GM18867 (cell line): ENCODE results near the gene CLEC2A.
"Not testable (repeated sequence)": the region's sequence is repeated elsewhere in the genome, so short reads cannot be mapped to it uniquely, and the experiment has no call there.

Source experiments
- ATAC-seq: cut with Tn5 transposase; IDR thresholded peaks from one replicate; pipeline ENCODE4 v1.9.1; 2021; ENCODE audit warnings: mild to moderate bottlenecking, moderate library complexity; ENCODE audit not compliant: unreplicated experiment

Gene CLEC2A, protein sequence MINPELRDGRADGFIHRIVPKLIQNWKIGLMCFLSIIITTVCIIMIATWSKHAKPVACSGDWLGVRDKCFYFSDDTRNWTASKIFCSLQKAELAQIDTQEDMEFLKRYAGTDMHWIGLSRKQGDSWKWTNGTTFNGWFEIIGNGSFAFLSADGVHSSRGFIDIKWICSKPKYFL

GRCh38 chr12:9932270-9932669, at the start of gene CLEC2A:
TSS of gene CLEC2A (minus strand) at chr12:9932370. CDS start at chr12:9932329, 41 bp downstream.
- ATAC-seq = no peak

DNA sequence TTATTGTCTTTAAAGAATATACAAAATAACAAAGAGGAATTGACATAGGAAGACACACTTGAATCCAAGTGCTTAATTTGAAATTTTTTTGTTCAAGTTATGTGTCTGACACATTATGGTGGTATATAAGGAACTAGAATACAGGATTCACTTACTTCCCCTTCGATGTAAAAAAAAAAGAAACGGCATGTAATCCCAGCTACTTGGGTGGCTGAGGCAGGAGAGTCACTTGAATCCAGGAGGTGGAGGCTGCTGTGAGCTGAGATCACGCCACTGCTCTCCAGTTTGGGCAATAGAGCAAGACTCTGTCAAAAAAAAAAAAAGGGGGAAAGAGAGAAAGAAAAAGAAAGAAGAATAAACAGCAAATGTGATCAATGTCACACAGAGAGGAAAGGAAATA, 48.0 kb upstream of the CLEC2A start:
- no peak for ATAC-seq

GRCh38 chr12:9977916-9978315, 45.7 kb upstream of the CLEC2A start:
- ATAC-seq = no peak

DNA sequence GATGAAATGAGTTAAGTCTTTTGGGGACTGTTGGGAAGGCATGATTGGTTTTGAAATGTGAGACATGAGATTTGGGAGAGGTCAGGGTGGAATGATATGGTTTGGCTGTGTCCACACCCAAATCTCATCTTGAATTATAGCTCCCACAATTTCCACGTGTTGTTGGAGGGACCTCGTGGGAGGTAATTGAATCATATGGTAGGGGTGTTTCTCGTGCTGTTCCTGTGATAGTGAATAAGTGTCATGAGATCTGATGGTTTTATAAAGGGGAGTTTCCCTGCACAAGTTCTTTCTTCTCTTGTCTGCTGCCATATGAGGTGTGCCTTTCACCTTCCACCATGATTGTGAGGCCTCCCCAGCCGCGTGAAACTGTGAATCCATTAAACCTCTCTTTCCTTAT, 44.5 kb upstream of the CLEC2A start:
- ATAC-seq = not testable (repeated sequence)

DNA sequence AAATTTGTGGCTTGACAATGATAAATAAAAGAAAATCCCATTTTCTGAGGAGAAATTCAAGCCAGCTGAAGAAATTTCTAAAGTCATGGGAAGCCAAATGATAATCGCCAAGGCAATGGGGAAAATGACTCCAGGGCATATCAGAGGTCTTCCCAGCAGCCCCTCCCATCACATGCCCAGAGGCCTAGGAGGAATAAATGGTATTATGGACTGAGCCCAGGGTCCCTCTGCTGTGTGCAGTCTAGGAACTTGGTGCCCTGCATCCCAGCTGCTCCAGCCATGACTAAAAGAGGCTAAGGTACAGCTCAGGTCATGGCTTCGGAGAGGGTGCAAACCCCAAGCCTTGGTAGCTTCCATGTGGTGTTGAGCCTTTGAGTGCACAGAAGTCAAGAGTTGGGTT, 43.4 kb upstream of the CLEC2A start:
- ATAC-seq = no peak

GRCh38 chr12:9974731-9975130, 42.6 kb upstream of the CLEC2A start:
- not testable (repeated sequence) for ATAC-seq

- ATAC-seq = no peak
These were observed 41.8 kb upstream of the CLEC2A start for GRCh38 chr12:9973949-9974348.

- ATAC-seq = no peak
These were observed 39.0 kb upstream of the CLEC2A start, which contains the start of gene CLEC12A for GRCh38 chr12:9971181-9971580. TSS of gene CLEC12A (plus strand) at chr12:9971409. CDS start at chr12:9971597, 188 bp downstream.

GRCh38 chr12:9969673-9970072, 37.5 kb upstream of the CLEC2A start:
- ATAC-seq = no peak

DNA sequence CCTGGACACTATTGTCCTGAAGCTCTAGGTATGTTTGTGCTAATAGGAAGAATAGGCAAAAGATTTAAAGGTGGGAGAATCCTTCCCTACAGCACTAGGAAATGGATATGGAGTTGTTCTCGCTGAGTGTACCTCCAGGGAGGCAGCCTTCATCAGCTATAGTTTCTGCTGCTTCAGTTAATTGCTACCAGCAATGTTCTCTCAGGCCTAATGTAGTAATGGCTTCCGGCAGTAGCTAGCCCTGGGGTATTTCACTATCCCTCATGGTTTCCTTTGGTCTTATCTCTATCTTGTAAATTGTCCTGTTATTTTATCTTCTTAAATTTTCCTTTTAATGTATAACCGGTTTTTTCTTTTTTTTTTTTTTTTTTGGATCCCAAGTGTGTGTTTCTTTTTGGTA, 29.7 kb upstream of the CLEC2A start:
- ATAC-seq = no peak

GRCh38 chr12:9961106-9961505, 28.9 kb upstream of the CLEC2A start:
- no peak for ATAC-seq

- ATAC-seq = no peak
These were observed 28.4 kb upstream of the CLEC2A start for GRCh38 chr12:9960590-9960989.

DNA sequence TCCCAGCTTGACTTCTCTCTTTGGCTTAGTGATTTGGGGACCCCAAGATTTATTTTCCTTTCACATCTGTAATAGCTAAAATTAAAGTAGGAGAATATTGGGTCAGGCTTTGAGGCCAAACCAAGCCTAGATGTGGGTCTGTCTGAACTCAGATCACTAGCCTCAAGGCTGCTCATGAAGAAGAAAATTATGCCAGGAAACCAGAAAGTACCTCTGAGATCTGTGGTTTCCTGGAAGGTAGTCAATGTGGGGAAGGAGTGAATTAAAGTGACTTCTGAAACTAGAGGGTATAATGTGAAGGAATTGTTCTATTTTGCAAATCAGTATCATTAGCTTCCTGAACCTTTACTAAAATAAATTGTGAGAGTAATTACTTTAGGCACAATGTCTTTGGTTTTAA, 25.7 kb upstream of the CLEC2A start:
- ATAC-seq = no peak

DNA sequence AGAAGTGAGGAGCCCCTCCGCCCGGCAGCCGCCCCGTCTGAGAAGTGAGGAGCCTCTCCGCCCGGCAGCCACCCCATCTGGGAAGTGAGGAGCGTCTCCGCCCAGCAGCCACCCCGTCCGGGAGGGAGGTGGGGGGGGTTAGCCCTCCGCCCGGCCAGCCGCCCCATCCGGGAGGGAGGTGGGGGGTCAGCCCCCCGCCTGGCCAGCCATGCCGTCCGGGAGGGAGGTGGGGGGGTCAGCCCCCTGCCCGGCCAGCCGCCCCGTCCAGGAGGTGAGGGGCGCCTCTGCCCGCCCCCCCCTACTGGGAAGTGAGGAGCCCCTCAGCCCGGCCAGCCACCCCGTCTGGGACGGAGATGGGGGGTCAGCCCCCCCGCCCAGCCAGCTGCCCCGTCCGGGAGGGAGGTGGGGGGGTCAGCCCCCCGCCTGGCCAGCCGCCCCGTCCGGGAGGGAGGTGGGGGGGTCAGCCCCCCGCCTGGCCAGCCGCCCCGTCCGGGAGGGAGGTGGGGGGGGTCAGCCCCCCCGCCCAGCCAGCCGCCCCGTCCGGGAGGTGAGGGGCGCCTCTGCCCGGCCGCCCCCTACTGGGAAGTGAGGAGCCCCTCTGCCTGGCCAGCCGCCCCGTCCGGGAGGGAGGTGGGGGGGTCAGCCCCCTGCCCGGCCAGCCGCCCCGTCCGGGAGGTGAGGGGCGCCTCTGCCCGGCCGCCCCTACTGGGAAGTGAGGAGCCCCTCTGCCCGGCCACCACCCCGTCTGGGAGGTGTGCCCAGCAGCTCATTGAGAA, 21.0 kb upstream of the CLEC2A start:
- not testable (repeated sequence) for ATAC-seq

DNA sequence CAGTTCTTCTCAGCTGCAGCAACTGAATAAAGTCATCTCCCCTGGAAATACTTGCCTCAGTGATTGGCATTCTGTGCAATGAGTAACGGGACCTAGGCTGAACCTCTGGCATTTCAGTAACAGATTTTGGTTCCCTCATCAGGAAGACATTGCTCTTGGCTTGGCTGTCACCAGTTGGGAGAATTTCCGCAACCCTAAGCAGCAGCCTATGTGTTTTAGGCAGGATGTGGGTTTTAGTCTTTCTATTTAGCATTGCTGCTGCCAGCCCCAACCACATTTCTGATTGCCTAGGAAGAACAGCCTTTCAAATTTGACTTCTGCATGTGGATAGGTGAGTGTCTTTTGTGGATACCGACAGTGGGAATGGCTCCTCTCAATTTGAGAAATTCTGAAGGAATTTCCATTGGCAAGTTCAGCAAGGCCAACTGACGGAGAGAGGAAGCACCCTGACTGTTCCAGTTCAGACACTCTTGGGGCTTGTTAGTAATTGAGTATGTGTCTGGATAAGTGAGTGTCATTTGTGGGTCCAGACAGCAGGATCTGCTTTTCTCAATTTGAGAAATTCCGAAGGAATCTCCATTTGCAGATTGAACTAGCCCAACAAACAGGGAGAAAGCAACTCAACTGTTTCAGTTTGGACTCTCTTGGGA, 19.0 kb upstream of the CLEC2A start:
- ATAC-seq = no peak

- peak; percentile 97 for ATAC-seq
These were observed 16.6 kb upstream of the CLEC2A start for GRCh38 chr12:9948606-9949296.

GRCh38 chr12:9947674-9948073, 15.5 kb upstream of the CLEC2A start:
- ATAC-seq = no peak

- no peak for ATAC-seq
These were observed 12.2 kb upstream of the CLEC2A start for GRCh38 chr12:9944391-9944790.

GRCh38 chr12:9943240-9943639, 11.1 kb upstream of the CLEC2A start:
- ATAC-seq = no peak

DNA sequence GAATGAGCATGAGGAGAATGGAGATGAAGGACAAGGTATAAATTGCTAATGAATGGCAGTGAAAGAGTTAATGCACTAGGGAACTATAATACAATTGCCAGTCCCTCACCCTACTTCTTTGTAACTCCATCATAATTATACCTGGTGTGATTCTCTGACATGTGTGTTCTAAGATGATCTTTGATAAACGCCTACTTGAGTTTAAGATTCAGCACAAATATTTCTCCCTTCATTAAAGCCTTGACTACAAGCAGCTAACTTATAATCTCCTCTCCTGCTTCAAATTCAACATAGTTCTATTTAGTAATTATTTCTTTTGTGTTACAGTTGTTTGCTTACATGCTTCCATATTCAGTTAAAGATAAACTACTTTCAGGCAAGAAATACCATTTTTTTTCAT, 9.7 kb upstream of the CLEC2A start:
- ATAC-seq = no peak

DNA sequence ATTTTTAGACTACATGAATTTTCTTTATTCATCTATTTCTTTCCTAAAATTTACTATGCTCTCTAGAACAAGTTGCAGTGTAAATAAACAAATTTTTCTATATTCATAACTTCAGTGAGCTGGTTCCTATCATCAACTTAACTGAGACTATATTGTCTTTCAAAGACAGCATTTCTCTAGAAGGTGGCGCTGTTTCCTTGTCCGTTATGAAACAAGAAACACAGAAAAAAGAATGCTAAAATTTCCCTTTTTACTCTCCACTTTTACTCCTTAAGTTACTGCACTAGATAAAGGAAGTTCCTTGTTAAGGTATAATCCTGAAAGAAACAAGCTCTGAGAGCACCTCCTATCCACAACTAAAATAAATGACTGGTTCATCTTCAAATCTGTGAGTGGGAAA, 8.2 kb upstream of the CLEC2A start:
- ATAC-seq = no peak
